ENCODE results near the gene LPP.
"Not testable (repeated sequence)": the region's sequence is repeated elsewhere in the genome, so short reads cannot be mapped to it uniquely, and the experiment has no call there.

The LPP gene

DNA sequence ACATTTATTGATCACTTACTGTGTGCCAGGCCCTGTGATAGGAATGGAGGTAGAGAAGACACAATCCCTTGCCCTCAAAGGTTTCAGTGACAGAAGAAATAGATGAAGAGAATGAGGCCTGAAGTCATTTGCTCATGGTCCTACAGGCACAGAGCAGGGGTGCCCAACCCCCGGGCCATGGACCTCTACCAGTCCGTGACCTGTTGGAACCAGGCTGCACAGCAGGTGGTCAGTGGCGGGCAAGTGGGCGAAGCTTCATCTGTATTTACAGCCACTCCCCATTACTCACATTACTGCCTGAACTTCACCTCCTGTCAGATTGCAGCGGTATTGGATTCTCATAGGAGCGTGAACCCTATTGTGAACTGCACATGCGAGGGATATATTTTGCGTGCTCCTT, 480.3 kb downstream of the LPP start:
- no peak overlapping the region for H3K27ac ChIP-seq (ENCODE audit: low read depth, low read length, poor library complexity, severe bottlenecking)
- TF ChIP-seq EZH2 (IDR thresholded peaks at IDR 0.05; ENCODE audit: borderline replicate concordance, low read length) = no peak
- TF ChIP-seq, protein P1, sequence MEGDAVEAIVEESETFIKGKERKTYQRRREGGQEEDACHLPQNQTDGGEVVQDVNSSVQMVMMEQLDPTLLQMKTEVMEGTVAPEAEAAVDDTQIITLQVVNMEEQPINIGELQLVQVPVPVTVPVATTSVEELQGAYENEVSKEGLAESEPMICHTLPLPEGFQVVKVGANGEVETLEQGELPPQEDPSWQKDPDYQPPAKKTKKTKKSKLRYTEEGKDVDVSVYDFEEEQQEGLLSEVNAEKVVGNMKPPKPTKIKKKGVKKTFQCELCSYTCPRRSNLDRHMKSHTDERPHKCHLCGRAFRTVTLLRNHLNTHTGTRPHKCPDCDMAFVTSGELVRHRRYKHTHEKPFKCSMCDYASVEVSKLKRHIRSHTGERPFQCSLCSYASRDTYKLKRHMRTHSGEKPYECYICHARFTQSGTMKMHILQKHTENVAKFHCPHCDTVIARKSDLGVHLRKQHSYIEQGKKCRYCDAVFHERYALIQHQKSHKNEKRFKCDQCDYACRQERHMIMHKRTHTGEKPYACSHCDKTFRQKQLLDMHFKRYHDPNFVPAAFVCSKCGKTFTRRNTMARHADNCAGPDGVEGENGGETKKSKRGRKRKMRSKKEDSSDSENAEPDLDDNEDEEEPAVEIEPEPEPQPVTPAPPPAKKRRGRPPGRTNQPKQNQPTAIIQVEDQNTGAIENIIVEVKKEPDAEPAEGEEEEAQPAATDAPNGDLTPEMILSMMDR (IDR thresholded peaks at IDR 0.05; ENCODE audit: low read length) = no peak
- no peak overlapping the region for H3K9ac ChIP-seq (ENCODE audit: low read length)
- H3F3A ChIP-seq (ENCODE audit: insufficient read depth, low read length) = no peaks in the 10 kb centered on the region
- no peak overlapping the region for H2AFZ ChIP-seq (ENCODE audit: low read length)
- no peak overlapping the region for H3K4me3 ChIP-seq (ENCODE audit: low read depth, low read length, poor library complexity, severe bottlenecking)
- no peaks in the 10 kb centered on the region for H3K9me2 ChIP-seq (ENCODE audit: low read depth, low read length)
- H4K20me1 ChIP-seq (ENCODE audit: insufficient read depth, low read length) = no peaks in the 10 kb centered on the region
- no peaks in the 10 kb centered on the region for H3K36me3 ChIP-seq (ENCODE audit: insufficient read depth, low read length)
- no peak overlapping the region for H3K4me2 ChIP-seq (ENCODE audit: low read length)
- no peaks in the 10 kb centered on the region for H3K79me2 ChIP-seq (ENCODE audit: insufficient read depth, low read length)
- no peaks in the 10 kb centered on the region for H3K4me1 ChIP-seq (ENCODE audit: insufficient read depth, low read length, severe bottlenecking)
- H3K27me3 ChIP-seq (ENCODE audit: insufficient read depth, low read length) = no peaks in the 10 kb centered on the region
- no peaks in the 10 kb centered on the region for H3K9me3 ChIP-seq (ENCODE audit: low read length)

DNA sequence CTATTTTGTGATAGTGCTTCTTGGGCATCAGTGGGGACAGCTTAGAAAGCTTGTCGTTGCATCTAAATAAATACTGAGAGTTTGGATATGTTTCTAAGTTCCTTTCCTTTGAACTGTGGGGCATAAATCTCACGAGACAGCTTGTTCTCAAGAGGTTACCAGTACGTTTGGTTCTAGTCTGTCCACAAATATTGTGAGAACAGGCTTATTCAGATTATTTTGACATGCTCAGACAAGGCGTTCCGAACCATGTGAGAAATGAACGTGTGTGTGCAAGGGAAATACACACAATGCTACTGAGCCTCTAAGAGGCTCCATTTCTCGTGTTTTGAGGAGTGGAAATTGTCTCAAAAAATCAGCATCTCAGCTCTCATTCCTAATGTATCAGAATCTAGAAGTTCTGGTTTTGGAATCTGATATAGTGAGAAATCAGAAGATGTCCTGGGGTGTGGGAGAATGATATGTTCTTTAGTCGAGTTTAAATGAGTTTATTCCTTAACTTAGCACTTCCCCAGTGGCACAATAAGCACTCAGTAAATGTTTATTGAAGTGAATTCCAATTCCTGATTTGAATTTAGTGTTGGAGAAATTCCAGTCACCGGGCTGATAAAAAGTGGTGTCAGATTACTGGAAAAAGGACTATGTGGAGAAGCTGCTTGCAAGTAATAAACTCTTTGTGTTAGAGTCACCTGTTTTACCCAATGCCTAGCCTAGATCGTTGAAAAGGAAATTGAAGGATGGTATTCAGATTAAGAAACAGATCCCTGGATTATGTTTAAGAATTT, 481.5 kb downstream of the LPP start:
- H2AFZ ChIP-seq (ENCODE audit: low read length) = no peak overlapping the region
- H3K4me2 ChIP-seq (ENCODE audit: low read length) = no peak overlapping the region
- H3K27ac ChIP-seq (ENCODE audit: low read depth, low read length, poor library complexity, severe bottlenecking) = no peak overlapping the region

DNA sequence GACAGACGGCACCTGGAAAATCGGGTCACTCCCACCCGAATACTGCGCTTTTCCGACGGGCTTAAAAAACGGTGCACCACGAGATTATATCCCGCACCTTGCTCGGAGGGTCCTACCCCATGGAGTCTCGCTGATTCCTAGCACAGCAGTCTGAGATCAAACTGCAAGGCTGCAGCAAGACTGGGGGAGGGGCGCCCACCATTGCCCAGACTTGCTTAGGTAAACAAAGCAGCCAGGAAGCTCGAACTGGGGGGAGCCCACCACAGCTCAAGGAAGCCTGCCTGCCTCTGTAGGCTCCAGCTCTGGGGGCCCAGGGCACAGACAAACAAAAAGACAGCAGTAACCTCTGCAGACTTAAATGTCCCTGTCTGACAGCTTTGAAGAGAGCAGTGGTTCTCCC, 482.3 kb downstream of the LPP start:
- H3K79me2 ChIP-seq (ENCODE audit: insufficient read depth, low read length); H3K27ac ChIP-seq (ENCODE audit: low read depth, low read length, poor library complexity, severe bottlenecking); H3F3A ChIP-seq (ENCODE audit: insufficient read depth, low read length); H3K4me1 ChIP-seq (ENCODE audit: insufficient read depth, low read length, severe bottlenecking); H4K20me1 ChIP-seq (ENCODE audit: insufficient read depth, low read length); H3K9me3 ChIP-seq (ENCODE audit: low read length); H2AFZ ChIP-seq (ENCODE audit: low read length); H3K9me2 ChIP-seq (ENCODE audit: low read depth, low read length); H3K36me3 ChIP-seq (ENCODE audit: insufficient read depth, low read length); H3K27me3 ChIP-seq (ENCODE audit: insufficient read depth, low read length); H3K4me2 ChIP-seq (ENCODE audit: low read length); H3K9ac ChIP-seq (ENCODE audit: low read length); H3K4me3 ChIP-seq (ENCODE audit: low read depth, low read length, poor library complexity, severe bottlenecking): not testable (repeated sequence)

More for the DNA sequence above, 481.5 kb downstream of the LPP start:
- Histone ChIP-seq H3K27me3 (ENCODE audit: insufficient read depth, low read length) (no peaks in the 10 kb centered on the region), H3K4me1 (ENCODE audit: insufficient read depth, low read length, severe bottlenecking) (no peaks in the 10 kb centered on the region), H3K9me2 (ENCODE audit: low read depth, low read length) (no peaks in the 10 kb centered on the region), H3K9ac (ENCODE audit: low read length) (no peak overlapping the region), H3K36me3 (ENCODE audit: insufficient read depth, low read length) (no peaks in the 10 kb centered on the region), H3K79me2 (ENCODE audit: insufficient read depth, low read length) (no peaks in the 10 kb centered on the region), H3K9me3 (ENCODE audit: low read length) (no peaks in the 10 kb centered on the region), H3K4me3 (ENCODE audit: low read depth, low read length, poor library complexity, severe bottlenecking) (no peak overlapping the region), H4K20me1 (ENCODE audit: insufficient read depth, low read length) (no peaks in the 10 kb centered on the region), H3F3A (ENCODE audit: insufficient read depth, low read length) (no peaks in the 10 kb centered on the region)
- TF ChIP-seq, protein P1 (IDR thresholded peaks at IDR 0.05; ENCODE audit: low read length) = no peak
- no peak for TF ChIP-seq EZH2 (IDR thresholded peaks at IDR 0.05; ENCODE audit: borderline replicate concordance, low read length)

DNA sequence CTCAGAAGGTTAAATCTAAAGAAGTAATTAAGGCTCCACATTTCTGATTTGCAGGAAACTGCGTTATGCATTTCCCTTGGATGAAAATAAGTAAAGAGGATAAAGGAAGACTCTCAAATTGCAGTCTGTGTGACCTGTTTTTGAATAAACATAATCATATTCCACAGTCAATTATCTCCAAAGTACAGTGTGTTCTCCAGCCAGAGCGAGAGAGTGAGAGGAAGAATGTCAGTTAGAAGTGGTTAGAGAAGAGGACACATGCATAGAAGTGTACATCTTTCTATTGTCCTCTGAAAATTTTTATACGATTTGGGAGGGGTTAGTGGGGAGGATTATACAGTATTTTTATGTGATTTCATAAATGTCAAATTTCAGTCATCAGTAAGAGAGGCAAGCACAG, 487.1 kb downstream of the LPP start:
- no peaks in the 10 kb centered on the region for H3K79me2 ChIP-seq (ENCODE audit: insufficient read depth, low read length)
- H3K36me3 ChIP-seq (ENCODE audit: insufficient read depth, low read length) = no peaks in the 10 kb centered on the region
- H4K20me1 ChIP-seq (ENCODE audit: insufficient read depth, low read length) = no peaks in the 10 kb centered on the region
- no peak overlapping the region for H3K4me2 ChIP-seq (ENCODE audit: low read length)
- no peaks in the 10 kb centered on the region for H3K9me3 ChIP-seq (ENCODE audit: low read length)
- H3K9me2 ChIP-seq (ENCODE audit: low read depth, low read length) = no peaks in the 10 kb centered on the region
- H2AFZ ChIP-seq (ENCODE audit: low read length) = no peak overlapping the region
- no peak for TF ChIP-seq EZH2 (IDR thresholded peaks at IDR 0.05; ENCODE audit: borderline replicate concordance, low read length)
- TF ChIP-seq, protein P1 (IDR thresholded peaks at IDR 0.05; ENCODE audit: low read length) = no peak
- H3F3A ChIP-seq (ENCODE audit: insufficient read depth, low read length) = no peaks in the 10 kb centered on the region
- H3K27me3 ChIP-seq (ENCODE audit: insufficient read depth, low read length) = no peaks in the 10 kb centered on the region
- no peaks in the 10 kb centered on the region for H3K4me1 ChIP-seq (ENCODE audit: insufficient read depth, low read length, severe bottlenecking)
- H3K27ac ChIP-seq (ENCODE audit: low read depth, low read length, poor library complexity, severe bottlenecking) = no peak overlapping the region
- H3K9ac ChIP-seq (ENCODE audit: low read length) = no peak overlapping the region
- H3K4me3 ChIP-seq (ENCODE audit: low read depth, low read length, poor library complexity, severe bottlenecking) = no peak overlapping the region
